ELF-1 (cell line): Measurements from ENCODE around the gene DHRS12.

Source experiments
- DNase-seq: peaks from one replicate; pipeline ENCODE4 v3.0.0-alpha.2; 2016; ENCODE audit warnings: low read depth, low spot score

The DHRS12 gene

GRCh38 chr13:51761643-51762350, 42.2 kb downstream of the DHRS12 start:
- no peak for DNase-seq

GRCh38 chr13:51760592-51760991, 43.4 kb downstream of the DHRS12 start:
- no peak for DNase-seq

GRCh38 chr13:51759240-51759639, 44.7 kb downstream of the DHRS12 start:
- DNase-seq = no peak

- DNase-seq = no peak
Observed at GRCh38 chr13:51758691-51759090, 45.3 kb downstream of the DHRS12 start.

GRCh38 chr13:51756651-51757050, 47.3 kb downstream of the DHRS12 start:
- no peak for DNase-seq

GRCh38 chr13:51747438-51748434, 56.2 kb downstream of the DHRS12 start:
- peak; percentile 20 for DNase-seq

GRCh38 chr13:51746802-51747201, 57.2 kb downstream of the DHRS12 start:
- no peak for DNase-seq

- DNase-seq = no peak
Observed at GRCh38 chr13:51745243-51745642, 58.7 kb downstream of the DHRS12 start.

- DNase-seq = no peak
Observed at GRCh38 chr13:51742611-51743010, 61.4 kb downstream of the DHRS12 start.

- no peak for DNase-seq
Observed at GRCh38 chr13:51742031-51742430, 61.9 kb downstream of the DHRS12 start.

GRCh38 chr13:51740698-51741097, 63.3 kb downstream of the DHRS12 start:
- DNase-seq = no peak

- DNase-seq = no peak
Observed at GRCh38 chr13:51739027-51739764, 64.8 kb downstream of the DHRS12 start.

GRCh38 chr13:51738226-51738905, 65.6 kb downstream of the DHRS12 start:
- no peak for DNase-seq

GRCh38 chr13:51737609-51738008, 66.4 kb downstream of the DHRS12 start:
- DNase-seq = no peak

GRCh38 chr13:51734786-51735185, 69.2 kb downstream of the DHRS12 start:
- DNase-seq = no peak

- peak; percentile 13 for DNase-seq
Observed at GRCh38 chr13:51733374-51734298, 70.3 kb downstream of the DHRS12 start.

- no peak for DNase-seq
Observed at GRCh38 chr13:51731759-51732158, 72.2 kb downstream of the DHRS12 start.

GRCh38 chr13:51730927-51731326, 73.0 kb downstream of the DHRS12 start:
- DNase-seq = no peak

GRCh38 chr13:51729866-51730553, 74.0 kb downstream of the DHRS12 start:
- DNase-seq = peak; percentile 39

- no peak for DNase-seq
Observed at GRCh38 chr13:51728972-51729371, 75.0 kb downstream of the DHRS12 start.
